Erythroblast (primary cell): ENCODE data around the gene FGD3.
"Not testable (repeated sequence)": the region's sequence is repeated elsewhere in the genome, so short reads cannot be mapped to it uniquely, and the experiment has no call there.

Experiments
- DNase-seq, 2 experiments: peaks; one replicate each; lab custom pipeline; 2025; lab: John Stamatoyannopoulos, UW
- GATA1 ChIP-seq: IDR thresholded peaks from 2 replicates; pipeline ENCODE4 v1.6.1; 2011; ENCODE audit warnings: low read depth, mild to moderate bottlenecking, control low read depth, low read length, moderate library complexity
- POLR2A ChIP-seq: IDR thresholded peaks from 2 replicates; pipeline ENCODE4 v1.6.1; 2011; ENCODE audit warnings: mild to moderate bottlenecking, low read length

The FGD3 gene

DNA sequence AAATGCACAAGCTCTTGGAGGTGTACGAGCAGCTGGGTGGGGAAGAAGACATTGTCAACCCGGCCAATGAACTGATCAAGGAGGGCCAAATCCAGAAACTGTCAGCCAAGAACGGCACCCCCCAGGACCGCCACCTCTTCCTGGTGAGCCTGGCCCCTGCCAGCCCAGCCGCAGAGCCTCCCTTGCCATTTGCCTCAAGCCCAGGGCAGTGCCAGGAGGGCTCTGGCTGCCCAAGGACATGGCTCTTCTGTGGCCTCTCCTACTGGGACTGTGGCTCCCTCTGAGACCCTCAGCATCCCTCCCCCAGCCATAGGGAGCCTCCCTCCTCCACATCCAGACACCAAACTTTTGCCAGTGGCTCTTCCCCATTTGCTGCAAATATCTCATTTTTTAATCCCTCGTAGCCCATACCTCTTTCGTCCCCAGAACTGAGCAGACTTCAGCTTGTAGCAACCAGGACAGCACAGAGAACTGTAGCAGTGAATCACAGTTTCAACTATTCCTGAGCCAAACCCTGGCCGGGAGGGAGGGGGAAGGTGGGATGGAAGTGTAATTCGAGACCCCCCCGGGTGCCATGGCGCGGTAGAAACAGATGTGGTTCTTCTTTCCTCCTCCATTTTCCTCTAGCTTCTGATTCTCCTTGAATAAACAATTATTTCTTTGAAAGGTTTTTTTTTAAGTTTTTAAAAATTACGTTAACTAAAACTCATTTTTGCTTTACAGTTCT, 66.7 kb downstream of the FGD3 start:
- TF ChIP-seq POLR2A (no peak), GATA1 (no peak)
- DNase-seq, result no peak

DNA sequence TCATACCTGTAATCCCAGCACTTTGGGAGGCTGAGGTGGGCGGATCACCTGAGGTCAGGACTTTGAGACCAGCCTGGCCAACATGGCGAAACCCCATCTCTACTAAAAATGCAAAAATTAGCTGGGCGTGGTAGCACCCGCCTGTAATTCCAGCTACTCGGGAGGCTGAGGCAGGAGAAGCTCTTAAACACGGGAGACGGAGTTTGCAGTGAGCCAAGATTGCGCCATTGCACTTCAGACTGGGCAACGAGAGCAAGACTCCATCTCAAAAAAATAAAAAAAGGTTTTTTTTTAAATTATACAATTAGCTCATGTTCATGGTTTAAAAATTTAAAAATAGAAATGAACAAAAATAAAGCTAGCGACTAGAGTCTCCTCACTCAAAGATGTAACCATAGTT, 67.9 kb downstream of the FGD3 start:
- not testable (repeated sequence) for DNase-seq

DNA sequence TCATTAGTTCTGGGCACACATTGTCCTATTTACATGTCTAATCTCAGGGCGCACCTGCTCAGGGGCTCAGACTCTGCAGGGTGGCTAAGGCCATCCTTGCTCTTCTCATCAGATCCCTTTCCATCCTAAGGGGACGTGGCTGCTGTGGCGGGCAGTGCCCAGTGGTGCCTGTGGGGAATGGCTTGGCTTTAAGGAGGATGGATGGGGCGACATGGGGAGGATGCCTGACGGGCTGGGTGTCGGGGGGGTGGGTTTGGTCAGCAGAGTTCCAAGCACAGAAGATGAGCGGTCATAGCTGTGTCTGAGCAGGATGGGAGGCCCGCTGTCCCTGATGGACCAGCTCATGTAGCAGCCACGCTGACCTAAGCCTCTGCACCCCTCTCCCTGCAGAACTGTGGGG, 70.3 kb downstream of the FGD3 start:
- DNase-seq, result no peak
- TF ChIP-seq GATA1 (no peak), POLR2A (no peak)

DNA sequence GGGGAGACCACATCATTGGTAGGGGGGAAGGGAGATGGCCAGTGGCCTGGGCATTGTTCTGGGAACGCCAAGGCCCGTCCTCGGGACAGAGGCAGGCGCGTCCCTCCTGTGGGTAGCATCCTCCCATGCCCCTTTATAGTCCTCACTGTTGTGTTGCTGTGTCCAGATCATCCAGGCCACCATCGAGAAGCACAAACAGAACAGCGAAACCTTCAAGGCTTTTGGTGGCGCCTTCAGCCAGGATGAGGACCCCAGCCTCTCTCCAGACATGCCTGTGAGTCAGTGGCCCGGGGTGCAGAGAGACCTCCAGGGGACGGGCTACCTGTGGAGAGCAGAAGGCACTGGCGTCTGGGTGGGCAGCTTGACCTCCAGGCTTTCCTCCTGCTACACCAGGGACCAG, 72.8 kb downstream of the FGD3 start:
- DNase-seq, result no peak
- TF ChIP-seq GATA1 (no peak), POLR2A (no peak)

DNA sequence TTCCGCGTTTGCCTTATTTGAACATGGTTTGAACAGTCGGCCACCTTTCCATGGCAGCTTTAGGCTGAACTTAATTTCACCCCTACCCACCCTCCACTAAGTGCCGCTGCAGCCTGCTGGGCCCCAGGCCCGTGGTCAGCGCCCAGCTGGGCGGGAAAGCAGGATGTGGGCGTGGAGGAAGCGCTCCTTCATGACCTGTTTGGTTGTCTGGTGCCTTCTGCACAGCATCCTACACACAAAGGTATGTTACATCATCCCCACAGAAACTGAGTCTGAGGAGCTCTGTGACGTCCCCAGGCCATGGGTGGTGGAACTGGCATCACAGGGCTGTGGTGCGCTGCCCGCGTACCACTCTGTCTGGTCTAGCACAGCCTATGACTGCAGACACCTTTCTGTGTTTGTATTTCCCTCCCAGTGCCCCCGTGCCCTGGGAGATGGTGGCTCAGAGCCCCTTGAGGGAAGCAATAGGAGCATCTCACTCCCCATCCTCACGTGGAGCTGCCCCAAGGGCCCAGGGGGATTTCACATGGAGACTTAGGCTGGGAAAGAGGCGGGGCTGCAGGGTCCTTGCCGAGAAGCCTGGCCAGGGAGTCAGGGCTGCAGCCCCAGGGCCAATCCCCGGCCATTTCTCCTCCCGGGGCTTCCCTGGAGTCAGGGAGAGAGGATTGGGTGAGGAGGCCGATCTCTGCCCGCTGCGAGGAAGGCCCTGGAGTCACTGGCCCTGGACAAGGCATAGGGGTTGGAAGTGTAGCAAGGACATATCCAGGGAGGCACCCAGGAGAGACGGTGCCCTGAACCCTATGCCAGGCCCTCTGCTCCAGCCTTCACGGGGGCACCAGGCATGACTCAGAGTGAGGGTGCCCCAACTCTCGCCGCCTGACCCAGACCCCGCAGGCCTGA, 73.7 kb downstream of the FGD3 start:
- TF ChIP-seq GATA1, result no peak
- DNase-seq, result no peak

DNA sequence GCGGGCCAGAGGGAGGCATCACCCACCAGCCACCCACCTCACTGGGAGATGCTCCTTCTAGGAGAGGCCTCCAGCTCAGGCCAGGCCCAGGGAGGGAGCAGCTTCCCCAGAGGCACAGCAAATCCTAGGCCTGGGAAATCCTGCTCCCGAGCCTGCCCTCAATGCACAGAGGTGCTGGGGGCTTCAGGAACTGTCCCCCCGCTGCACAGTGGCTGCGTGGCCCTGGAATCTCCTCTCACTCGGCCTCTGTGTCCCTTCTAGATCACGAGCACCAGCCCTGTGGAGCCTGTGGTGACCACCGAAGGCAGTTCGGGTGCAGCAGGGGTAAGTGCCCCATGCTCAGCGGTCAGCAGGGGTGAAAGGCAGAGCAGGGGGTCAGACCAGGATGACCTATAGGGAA, 74.7 kb downstream of the FGD3 start:
- TF ChIP-seq GATA1 (no peak), POLR2A (no peak)
- no peak for DNase-seq

DNA sequence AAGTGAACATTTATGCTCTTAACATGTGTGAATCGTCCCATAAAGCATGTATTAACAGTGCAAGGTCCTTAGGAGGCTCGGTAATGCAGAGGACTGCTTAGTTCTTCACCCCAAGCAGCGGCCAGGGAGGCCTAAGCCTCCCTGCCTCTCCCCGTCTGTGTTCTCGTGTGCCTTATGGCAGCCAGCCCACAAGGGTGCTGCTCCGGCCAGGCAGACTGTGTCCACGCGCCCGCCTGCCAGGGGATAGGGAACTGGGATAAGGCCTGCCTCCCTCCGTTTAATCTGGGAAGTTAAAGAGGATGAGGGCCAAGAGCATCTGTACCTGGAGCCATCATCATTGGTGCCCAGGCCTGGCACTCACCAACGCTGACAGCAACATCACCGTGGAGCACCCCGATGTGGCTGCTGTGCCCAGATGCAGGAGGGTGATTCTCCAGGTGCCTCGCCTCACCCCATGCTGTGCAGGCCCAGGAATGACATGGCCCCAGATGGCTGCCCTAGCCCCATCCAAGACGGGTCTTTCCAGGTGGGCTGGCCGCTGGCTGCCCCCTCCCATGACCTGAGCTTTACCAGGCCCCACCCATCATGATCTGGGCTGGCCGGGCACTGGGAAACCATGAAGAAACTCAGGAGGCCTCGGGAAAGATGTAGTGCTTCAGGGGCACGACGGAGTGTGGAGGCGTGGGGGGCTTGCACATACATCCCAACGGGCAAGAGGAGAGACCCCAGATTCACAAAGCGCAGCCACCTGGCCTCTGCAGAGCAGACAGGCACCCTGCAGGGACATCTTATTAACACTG, 75.6 kb downstream of the FGD3 start:
- DNase-seq, result no peak
- TF ChIP-seq GATA1 (no peak), POLR2A (no peak)

DNA sequence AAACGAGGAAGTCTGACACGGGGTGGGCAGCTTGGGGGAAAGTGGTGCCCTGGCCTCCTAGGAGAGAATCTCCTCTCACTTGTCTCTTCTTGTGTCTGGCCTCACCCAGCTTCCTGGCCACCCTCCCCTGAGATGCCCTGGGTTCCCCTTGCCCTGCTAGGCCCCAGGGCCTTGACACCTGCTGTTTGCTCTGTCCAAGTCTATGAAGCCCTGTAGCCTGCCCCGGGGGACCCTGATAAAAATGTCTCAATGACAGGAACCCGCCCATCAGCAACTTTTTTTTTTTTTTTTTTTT, 76.1 kb downstream of the FGD3 start:
- DNase-seq, result no peak
- TF ChIP-seq POLR2A (no peak), GATA1 (no peak)

DNA sequence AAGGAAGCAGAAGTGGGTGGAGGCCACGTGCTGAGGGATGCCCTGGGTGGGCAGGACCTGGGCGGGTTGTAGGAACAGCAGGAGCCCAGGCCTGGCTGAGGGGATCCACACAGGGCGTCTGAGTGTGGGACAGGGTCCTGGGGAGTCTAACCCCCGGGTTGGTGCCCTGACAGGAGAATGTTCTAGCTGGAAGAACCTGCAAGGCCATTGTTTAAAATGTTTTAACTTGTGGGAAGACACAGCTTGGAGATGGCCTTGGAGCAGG, 77.3 kb downstream of the FGD3 start:
- DNase-seq, result no peak
- TF ChIP-seq GATA1, result no peak
- no peak for TF ChIP-seq POLR2A

DNA sequence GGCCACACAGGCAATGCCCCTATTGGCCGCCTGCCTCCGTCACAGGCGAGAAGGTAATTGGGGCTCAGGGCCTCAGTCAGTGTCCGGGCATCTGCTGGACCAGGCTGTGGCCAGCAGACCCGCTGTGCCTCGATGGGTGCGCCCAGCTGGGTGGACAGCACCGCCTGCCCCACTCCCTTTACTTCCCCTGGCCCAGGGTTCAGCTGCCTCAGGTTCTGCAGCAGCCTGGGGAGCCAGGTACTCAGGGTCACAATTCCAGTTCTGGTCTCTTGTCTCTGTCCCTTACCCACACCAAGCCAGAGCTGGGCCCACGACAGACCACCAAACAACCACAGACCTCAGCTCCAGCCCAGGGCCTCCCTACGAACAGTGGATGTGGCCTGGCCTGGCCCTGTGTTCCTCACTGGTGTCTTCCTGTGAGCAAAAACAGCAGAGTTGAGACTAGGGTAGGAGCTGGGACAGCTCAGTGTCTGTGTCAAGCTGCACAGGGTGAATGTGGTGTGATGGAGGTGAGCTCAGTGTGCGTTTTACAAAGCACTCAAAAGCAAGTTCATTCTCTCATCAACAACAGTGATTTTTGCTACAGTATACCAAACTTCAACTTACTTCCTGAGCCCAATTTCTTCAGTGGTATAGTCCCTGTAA, 77.8 kb downstream of the FGD3 start:
- no peak for TF ChIP-seq POLR2A
- TF ChIP-seq GATA1, result no peak
- DNase-seq, result no peak

DNA sequence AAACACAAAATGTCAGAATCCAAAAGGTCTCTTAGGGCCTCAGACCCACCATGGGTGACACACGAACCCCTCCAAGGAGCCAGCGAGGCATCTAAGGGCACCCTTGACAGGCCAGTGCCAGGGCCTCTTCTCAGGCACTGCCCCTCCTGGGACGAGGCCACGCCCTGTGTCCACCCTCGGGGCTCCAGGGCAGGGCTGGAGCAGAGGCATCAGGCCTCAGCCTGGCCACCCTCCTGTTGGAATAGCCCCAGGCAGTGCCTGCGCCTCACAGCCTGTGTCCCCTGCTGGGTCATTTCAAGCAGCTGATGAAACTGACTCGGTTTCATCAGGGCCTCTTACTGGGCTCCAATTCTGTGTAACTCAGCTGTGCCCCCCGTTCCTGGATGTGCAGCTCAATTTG, 78.4 kb downstream of the FGD3 start:
- no peak for TF ChIP-seq GATA1
- no peak for TF ChIP-seq POLR2A
- DNase-seq, result no peak

DNA sequence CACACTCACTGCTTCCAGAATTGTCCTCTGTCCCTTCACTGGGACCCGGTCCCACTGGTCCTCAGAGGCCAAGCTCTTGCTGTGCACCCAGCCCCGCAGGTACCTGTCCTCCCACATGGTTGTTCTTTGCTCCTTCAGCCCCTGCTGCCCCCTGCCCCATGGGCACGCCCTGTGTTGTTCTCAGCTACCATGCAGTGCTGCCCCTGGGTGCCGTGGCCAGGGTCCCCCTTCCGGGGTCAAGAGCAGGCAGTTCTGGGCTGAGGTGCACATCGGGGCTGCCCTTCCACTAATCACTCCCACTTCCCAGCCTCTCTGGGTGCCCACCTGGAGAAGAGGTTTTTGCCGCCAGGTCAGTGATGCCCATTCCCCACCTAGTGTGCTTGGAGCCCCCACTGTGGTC, 79.3 kb downstream of the FGD3 start:
- no peak for DNase-seq
- no peak for TF ChIP-seq POLR2A
- TF ChIP-seq GATA1, result no peak

DNA sequence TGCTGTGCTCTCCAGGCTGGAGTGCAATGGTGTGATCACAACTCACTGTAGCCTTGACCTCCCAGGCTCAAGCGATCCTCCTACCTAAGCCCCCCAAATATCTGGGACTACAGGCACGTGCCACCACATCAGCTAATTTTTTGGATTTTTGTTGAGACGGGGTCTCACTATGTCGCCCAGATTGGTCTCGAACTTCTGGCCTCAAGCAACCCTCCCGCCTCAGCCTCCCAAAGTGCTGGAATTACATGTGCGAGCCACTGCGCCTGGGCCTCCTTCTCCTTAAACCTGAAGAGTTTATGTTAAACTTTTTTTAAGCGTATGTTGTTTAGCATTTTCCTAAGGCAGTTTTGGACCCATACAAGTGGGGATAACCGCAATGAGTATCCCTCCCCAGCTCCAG, 80.4 kb downstream of the FGD3 start:
- no peak for DNase-seq
- TF ChIP-seq POLR2A, result no peak

DNA sequence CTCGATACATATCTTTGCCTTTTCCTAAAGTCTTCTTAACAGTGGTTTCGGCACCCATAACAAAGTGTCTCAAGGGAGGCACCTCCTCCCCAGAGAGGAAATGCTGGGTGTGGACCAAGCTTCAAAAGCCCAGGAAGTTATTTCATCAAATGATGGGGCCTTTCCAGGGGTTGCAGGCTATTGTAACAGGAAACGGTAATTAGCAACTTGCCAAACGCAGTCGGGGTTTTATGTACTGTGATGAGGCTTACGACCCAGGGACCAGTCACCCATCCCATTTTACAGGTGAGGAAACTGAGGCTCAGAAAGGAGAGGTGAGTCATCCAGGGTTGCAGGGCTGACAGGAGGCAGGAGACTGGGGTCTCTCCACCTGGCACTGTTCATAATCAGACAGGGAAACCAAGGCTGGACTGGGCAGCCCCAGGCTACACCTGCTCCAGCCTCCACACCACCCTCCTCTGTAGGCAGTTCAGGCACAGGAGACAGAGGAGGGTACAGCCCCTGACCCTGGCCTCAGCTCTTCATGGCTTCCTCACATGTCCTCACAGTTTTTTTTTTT, 81.2 kb downstream of the FGD3 start:
- TF ChIP-seq POLR2A (no peak), GATA1 (no peak)
- no peak for DNase-seq
